CD4-positive, alpha-beta T cell treated with Interleukin-10 for 1 hour (primary cell): Measurements from ENCODE around the gene LMBR1.
A peak's percentile ranks its signal among the peaks of the same experiment; 100 is the strongest.
"Not testable (repeated sequence)": the region's sequence is repeated elsewhere in the genome, so short reads cannot be mapped to it uniquely, and the experiment has no call there.

Experiments
- DNase-seq: peaks from one replicate; pipeline ENCODE4 v3.0.0-alpha.2; 2020

The LMBR1 gene

GRCh38 chr7:156903232-156903909, 10.4 kb upstream of the LMBR1 start:
- peak; percentile 30 for DNase-seq

- DNase-seq = not testable (repeated sequence)
These were observed 7.1 kb upstream of the LMBR1 start for GRCh38 chr7:156900093-156900492.

- no peak for DNase-seq
These were observed 6.0 kb upstream of the LMBR1 start for GRCh38 chr7:156898938-156899337.

GRCh38 chr7:156897673-156898072, 4.7 kb upstream of the LMBR1 start:
- DNase-seq = no peak

- DNase-seq = no peak
These were observed 3.5 kb upstream of the LMBR1 start for GRCh38 chr7:156896388-156897022.

GRCh38 chr7:156895024-156895780, 2.2 kb upstream of the LMBR1 start:
- peak; percentile 6 for DNase-seq

- DNase-seq = peak; percentile 75
These were observed 742 bp downstream of the LMBR1 start for GRCh38 chr7:156892081-156892800.

- no peak for DNase-seq
These were observed 3.2 kb downstream of the LMBR1 start for GRCh38 chr7:156889746-156890145.

GRCh38 chr7:156889089-156889488, 3.9 kb downstream of the LMBR1 start:
- no peak for DNase-seq

GRCh38 chr7:156886020-156886795, 6.8 kb downstream of the LMBR1 start:
- DNase-seq = no peak

GRCh38 chr7:156881679-156882078, 11.3 kb downstream of the LMBR1 start:
- no peak for DNase-seq

- no peak for DNase-seq
These were observed 17.2 kb downstream of the LMBR1 start for GRCh38 chr7:156875766-156876165.

GRCh38 chr7:156868363-156868762, 24.6 kb downstream of the LMBR1 start:
- DNase-seq = not testable (repeated sequence)

- DNase-seq = no peak
These were observed 27.5 kb downstream of the LMBR1 start for GRCh38 chr7:156865493-156865892.

GRCh38 chr7:156862022-156862421, 31.0 kb downstream of the LMBR1 start:
- not testable (repeated sequence) for DNase-seq

GRCh38 chr7:156861212-156861611, 31.8 kb downstream of the LMBR1 start:
- no peak for DNase-seq

- DNase-seq = not testable (repeated sequence)
These were observed 32.9 kb downstream of the LMBR1 start for GRCh38 chr7:156860099-156860498.

- no peak for DNase-seq
These were observed 34.5 kb downstream of the LMBR1 start for GRCh38 chr7:156858523-156858922.

- no peak for DNase-seq
These were observed 35.2 kb downstream of the LMBR1 start for GRCh38 chr7:156857757-156858156.

- no peak for DNase-seq
These were observed 38.3 kb downstream of the LMBR1 start for GRCh38 chr7:156854654-156855053.

- no peak for DNase-seq
These were observed 44.0 kb downstream of the LMBR1 start for GRCh38 chr7:156848979-156849378.

GRCh38 chr7:156845379-156846101, 47.4 kb downstream of the LMBR1 start:
- DNase-seq = no peak
